Central memory CD8-positive, alpha-beta T cell (primary cell): Measurements from ENCODE around the gene ASCC3.
A peak's percentile ranks its signal among the peaks of the same experiment; 100 is the strongest.

Experiments
- ATAC-seq: fragments of 150-1000 bp; cut with Tn5 transposase; replicated peaks from 2 replicates; pipeline ENCODE4 v1.10.0; 2022; ENCODE audit warnings: mild to moderate bottlenecking, moderate FRiP score, moderate number of reproducible peaks; ENCODE audit not compliant: poor library complexity, severe bottlenecking; ENCODE audit errors: extremely low read depth
- DNase-seq, 2 donors: peaks; one replicate each; pipeline ENCODE4 v3.0.0; 2021; ENCODE audit warnings: low spot score in 2 of 2
- H3K27ac Mint-ChIP-seq: one replicate; pipeline ENCODE4 v1.8.0; 2022; ENCODE audit warnings: low read depth, mild to moderate bottlenecking, moderate library complexity, mixed read lengths
- H3K27me3 Mint-ChIP-seq: one replicate; pipeline ENCODE4 v1.8.0; 2022; ENCODE audit warnings: mixed read lengths
- H3K36me3 Mint-ChIP-seq: one replicate; pipeline ENCODE4 v1.8.0; 2022; ENCODE audit warnings: mild to moderate bottlenecking, moderate library complexity, mixed read lengths; ENCODE audit not compliant: insufficient read depth
- H3K4me1 Mint-ChIP-seq: one replicate; pipeline ENCODE4 v1.8.0; 2022; ENCODE audit warnings: mixed read lengths
- H3K4me3 Mint-ChIP-seq: one replicate; pipeline ENCODE4 v1.8.0; 2022; ENCODE audit warnings: mild to moderate bottlenecking, moderate library complexity, mixed read lengths
- H3K9me3 Mint-ChIP-seq: one replicate; pipeline ENCODE4 v1.8.0; 2022; ENCODE audit warnings: mixed read lengths

The ASCC3 gene

DNA sequence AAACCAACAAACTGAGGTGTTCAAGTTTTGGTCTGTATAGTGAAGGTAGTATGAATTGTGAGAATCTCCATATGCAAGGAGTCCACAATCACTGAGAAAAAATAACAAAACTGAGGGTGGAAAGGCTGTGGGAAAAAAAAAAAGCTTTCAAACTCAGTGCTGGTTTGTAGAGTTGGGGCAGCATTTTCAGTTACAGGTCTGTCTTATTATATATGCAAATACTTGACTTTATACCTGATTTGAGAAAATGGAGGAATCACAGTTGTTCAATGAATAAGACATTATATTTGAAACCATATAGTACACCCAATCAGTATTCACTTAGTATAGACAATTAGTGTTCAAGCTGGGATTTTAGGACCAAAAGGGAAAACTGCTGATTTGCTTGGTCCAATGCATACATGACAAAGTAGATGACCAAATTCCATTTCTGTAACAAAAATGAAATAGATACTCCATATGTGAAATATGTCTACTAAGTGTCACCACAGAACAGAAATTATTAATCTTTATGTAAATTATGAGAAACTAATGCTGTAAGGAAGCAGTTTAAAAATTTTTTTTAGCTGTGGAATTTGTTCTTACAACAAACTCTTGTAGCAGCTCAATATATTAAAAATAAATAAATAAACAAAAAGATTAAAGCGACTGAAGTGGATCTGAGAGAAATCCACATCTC, 187.7 kb downstream of the ASCC3 start:
- no peak overlapping the region for H3K4me3 Mint-ChIP-seq
- DNase-seq: no peak
- no peaks in the 10 kb centered on the region for H3K4me1 Mint-ChIP-seq
- ATAC-seq: no peak
- no peak overlapping the region for H3K27ac Mint-ChIP-seq
- H3K9me3 Mint-ChIP-seq: no peaks in the 10 kb centered on the region
- H3K27me3 Mint-ChIP-seq: no peaks in the 10 kb centered on the region
- H3K36me3 Mint-ChIP-seq: peaks cover 2% of the 10 kb centered on the region

DNA sequence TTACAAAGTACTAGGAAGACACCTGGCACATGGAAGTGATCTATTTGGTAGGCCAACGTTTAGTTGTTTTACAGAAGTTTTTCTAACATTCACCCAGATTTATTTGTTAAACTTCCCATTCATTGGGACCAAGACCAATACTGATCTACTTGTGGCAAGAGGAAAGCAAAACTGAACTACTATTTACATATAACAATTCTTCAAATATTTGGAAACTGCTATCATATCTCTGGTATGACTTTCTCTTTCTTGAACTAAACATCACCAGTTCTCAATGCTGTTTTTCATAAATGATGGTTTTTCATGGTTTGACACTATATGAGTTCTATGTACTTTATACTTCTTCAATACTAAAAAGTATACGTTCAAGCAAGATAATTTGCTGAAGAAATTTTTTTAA, 189.2 kb downstream of the ASCC3 start:
- Mint-ChIP-seq H3K36me3 (peaks cover 4% of the 10 kb centered on the region), H3K4me3 (no peak overlapping the region), H3K9me3 (no peaks in the 10 kb centered on the region), H3K27ac (no peak overlapping the region), H3K27me3 (no peaks in the 10 kb centered on the region), H3K4me1 (no peaks in the 10 kb centered on the region)
- no peak for DNase-seq
- no peak for ATAC-seq

DNA sequence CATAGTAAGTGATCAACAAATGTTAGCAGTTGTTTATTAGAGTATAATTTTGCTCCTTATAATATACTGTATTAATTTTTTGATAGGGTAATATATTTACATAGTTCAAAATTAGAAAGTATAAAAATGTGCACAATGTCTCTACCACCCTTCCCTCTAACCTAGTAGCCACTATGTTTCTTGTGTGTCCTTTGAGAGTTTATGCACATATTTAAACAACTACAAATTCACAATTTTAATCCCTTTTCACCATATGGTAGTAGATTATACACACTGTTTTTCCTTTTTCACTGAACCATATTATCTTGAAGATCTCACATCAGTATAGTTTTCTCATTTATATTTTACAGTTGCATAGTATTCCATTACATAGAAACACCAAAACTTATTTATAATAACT, 194.9 kb downstream of the ASCC3 start:
- Mint-ChIP-seq H3K4me3 (no peak overlapping the region), H3K9me3 (no peaks in the 10 kb centered on the region), H3K27me3 (no peaks in the 10 kb centered on the region), H3K4me1 (no peaks in the 10 kb centered on the region), H3K27ac (peak overlapping the region; percentile 13), H3K36me3 (peaks cover 3% of the 10 kb centered on the region)
- DNase-seq (no peak), ATAC-seq (no peak)

DNA sequence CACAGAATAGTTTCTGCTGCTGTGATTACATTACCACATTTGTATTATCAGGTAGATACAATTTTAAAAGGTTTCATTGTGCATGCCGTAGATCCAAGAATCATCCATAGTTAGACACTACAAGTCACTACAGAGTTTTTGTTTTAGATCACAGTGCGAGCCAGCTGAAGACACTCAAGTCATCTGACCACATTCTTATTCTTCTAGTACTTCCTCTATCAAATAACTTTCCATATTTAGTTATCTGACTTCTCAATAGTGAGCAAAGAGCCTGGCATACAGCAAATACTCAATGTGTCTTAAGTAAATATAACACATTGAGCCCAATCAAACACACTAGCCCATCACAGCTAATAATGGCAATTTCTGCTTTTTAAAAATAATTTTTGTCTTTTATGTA, 195.4 kb downstream of the ASCC3 start:
- Mint-ChIP-seq H3K27me3 (no peaks in the 10 kb centered on the region), H3K4me1 (no peaks in the 10 kb centered on the region), H3K27ac (peak overlapping the region; percentile 13), H3K4me3 (no peak overlapping the region), H3K9me3 (no peaks in the 10 kb centered on the region), H3K36me3 (peaks cover 4% of the 10 kb centered on the region)
- ATAC-seq (no peak), DNase-seq (no peak)

DNA sequence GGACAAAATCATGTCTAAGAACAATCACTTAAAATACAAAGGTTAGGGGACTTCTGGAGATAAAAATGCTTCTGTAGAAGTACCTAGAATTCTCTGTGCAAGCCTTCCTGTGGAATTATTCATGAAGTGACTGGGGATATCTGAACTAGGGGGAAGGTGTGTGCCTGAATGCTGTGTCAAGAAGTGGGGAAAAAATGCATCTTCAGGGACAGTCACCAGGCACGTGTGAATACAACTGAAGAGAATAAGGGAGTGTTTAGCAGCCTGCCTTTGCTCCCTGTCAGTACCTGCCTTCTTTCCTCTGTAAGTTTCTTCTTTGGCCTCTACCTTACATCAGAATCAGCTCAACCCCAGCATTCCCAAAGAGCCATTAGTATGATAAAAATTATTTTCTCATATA, 201.0 kb downstream of the ASCC3 start:
- no peak for DNase-seq

DNA sequence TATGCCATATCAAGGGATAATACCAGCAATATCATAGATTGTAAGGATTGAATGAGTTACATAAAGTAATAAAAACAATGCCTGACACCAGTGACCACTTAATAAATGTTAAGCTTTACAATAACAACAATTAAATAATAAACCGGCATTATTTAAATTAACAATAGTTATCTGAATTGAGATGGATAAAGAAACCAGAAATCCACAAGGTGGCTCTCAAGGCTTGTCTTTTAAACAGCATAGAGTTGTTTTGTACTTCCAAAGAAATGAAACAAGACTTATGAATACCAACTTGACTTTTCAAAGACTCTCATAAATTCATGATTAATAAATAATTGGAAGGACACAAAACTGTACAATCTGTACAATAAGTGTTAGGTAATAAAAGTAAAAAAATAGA, 203.1 kb downstream of the ASCC3 start:
- ATAC-seq (no peak), DNase-seq (no peak)
- Mint-ChIP-seq H3K36me3 (peaks cover 6% of the 10 kb centered on the region), H3K9me3 (no peaks in the 10 kb centered on the region), H3K4me1 (no peaks in the 10 kb centered on the region), H3K27me3 (no peaks in the 10 kb centered on the region), H3K4me3 (no peak overlapping the region), H3K27ac (no peak overlapping the region)

More for the DNA sequence above, 201.0 kb downstream of the ASCC3 start:
- no peaks in the 10 kb centered on the region for H3K27me3 Mint-ChIP-seq
- H3K9me3 Mint-ChIP-seq: no peaks in the 10 kb centered on the region
- H3K4me1 Mint-ChIP-seq: no peaks in the 10 kb centered on the region
- peaks cover 6% of the 10 kb centered on the region for H3K36me3 Mint-ChIP-seq
- ATAC-seq: no peak
- no peak overlapping the region for H3K4me3 Mint-ChIP-seq
- no peak overlapping the region for H3K27ac Mint-ChIP-seq

DNA sequence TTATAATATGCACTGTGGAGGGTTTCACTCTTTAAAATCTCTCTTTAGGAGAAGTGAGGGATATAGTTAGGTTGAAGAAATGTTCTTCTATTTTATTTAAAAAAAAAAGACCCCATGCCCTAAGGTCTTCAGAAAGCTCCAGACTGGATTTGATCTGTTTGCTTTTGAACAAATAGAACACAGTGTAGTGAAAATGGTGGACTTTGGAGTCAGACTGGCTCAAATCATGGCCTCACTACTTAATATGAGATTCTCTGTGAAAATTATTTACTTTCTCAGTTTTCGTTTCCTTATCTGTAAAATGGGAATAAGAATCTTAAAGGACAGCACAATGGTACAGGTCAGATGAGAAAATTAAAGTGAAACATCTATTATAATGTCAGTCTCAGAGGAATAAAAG, 203.9 kb downstream of the ASCC3 start:
- no peak overlapping the region for H3K4me3 Mint-ChIP-seq
- peaks cover 4% of the 10 kb centered on the region for H3K36me3 Mint-ChIP-seq
- ATAC-seq (no peak), DNase-seq (no peak)
- H3K9me3 Mint-ChIP-seq: no peaks in the 10 kb centered on the region
- H3K27me3 Mint-ChIP-seq: no peaks in the 10 kb centered on the region
- no peak overlapping the region for H3K27ac Mint-ChIP-seq
- H3K4me1 Mint-ChIP-seq: no peaks in the 10 kb centered on the region

DNA sequence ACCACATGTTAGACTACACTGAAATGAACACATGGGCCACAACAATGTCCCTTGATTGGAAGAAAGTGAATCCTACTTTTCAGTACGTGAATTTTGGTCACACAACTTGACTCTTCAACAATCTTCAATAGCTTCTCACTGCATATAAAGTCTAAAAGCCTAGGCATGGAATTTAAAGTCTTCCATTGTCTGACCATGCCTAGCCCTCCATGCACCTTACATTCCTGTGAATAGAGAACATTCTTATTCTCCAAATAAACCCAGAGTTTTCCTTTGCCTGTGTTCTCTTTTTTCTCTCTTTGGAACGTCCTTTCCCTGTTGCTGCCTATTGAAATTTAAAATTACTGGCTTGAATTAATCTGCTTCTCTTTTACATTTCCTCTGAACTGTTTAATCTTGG, 207.5 kb downstream of the ASCC3 start:
- Mint-ChIP-seq H3K27me3 (no peaks in the 10 kb centered on the region), H3K4me3 (no peak overlapping the region), H3K27ac (no peak overlapping the region), H3K9me3 (no peaks in the 10 kb centered on the region), H3K4me1 (no peaks in the 10 kb centered on the region), H3K36me3 (no peaks in the 10 kb centered on the region)
- DNase-seq (no peak), ATAC-seq (no peak)

DNA sequence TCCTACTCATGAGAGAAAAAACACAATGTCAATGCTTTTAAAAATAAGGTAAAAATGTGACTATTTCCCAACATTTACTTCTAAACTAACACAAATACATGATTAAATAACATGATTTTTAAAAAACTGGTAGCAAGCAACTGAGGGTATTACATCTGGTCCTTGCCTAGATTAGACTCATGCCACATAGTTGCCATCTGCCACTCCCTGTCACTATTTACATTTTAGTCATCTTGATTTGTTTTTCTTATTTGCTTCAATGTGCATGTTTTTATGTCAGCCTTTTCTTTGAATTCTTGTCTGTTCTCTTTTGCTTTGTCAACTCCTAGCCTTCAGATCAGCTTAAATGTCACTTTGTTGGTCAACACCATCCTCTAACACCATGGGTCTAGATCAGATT, 209.4 kb downstream of the ASCC3 start:
- Mint-ChIP-seq H3K4me3 (no peak overlapping the region), H3K4me1 (no peaks in the 10 kb centered on the region), H3K36me3 (peaks cover 2% of the 10 kb centered on the region), H3K9me3 (no peaks in the 10 kb centered on the region), H3K27ac (no peak overlapping the region), H3K27me3 (no peaks in the 10 kb centered on the region)
- DNase-seq: no peak
- no peak for ATAC-seq

DNA sequence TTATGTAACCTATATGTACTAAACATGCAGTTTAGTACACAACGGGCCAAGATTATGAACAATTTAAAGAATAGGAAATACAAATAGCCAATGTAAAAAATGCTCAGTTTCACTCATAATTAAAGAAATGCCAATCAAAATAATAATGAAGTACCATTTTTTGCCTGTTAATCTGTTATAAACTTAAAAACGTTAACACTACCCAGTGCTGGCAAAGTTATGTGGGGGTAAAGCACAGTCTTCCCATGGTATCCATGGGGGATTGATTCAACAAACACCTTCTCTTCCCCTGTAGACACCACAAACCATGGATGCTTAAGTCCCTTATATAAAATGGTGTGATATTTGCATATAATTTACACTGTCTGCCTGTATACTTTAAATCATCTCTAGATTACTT, 211.1 kb downstream of the ASCC3 start:
- Mint-ChIP-seq H3K9me3 (no peaks in the 10 kb centered on the region), H3K27me3 (no peaks in the 10 kb centered on the region), H3K36me3 (peaks cover 2% of the 10 kb centered on the region), H3K27ac (no peak overlapping the region), H3K4me1 (peaks cover 2% of the 10 kb centered on the region), H3K4me3 (no peak overlapping the region)
- DNase-seq: no peak
- ATAC-seq: no peak

DNA sequence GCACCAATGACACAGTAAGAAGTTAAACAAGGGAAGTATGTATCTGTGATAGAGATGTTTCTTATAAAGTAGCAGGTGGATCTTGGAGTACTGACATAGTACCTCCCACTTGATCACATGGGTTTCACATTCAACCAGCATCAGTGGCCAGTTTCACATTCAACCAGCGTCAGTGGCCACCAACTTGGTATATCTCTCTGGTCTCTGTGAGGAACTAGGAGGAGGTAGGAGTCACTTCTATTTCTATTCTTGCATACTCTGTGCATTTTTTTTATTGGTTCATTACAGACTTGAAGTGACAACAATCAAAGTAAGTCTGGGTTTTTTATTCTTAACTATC, 216.1 kb downstream of the ASCC3 start:
- ATAC-seq (no peak), DNase-seq (no peak)
- Mint-ChIP-seq H3K4me3 (no peak overlapping the region), H3K36me3 (peaks cover 4% of the 10 kb centered on the region), H3K4me1 (peaks cover 12% of the 10 kb centered on the region), H3K9me3 (no peaks in the 10 kb centered on the region), H3K27me3 (no peaks in the 10 kb centered on the region), H3K27ac (peak overlapping the region; percentile 15)

DNA sequence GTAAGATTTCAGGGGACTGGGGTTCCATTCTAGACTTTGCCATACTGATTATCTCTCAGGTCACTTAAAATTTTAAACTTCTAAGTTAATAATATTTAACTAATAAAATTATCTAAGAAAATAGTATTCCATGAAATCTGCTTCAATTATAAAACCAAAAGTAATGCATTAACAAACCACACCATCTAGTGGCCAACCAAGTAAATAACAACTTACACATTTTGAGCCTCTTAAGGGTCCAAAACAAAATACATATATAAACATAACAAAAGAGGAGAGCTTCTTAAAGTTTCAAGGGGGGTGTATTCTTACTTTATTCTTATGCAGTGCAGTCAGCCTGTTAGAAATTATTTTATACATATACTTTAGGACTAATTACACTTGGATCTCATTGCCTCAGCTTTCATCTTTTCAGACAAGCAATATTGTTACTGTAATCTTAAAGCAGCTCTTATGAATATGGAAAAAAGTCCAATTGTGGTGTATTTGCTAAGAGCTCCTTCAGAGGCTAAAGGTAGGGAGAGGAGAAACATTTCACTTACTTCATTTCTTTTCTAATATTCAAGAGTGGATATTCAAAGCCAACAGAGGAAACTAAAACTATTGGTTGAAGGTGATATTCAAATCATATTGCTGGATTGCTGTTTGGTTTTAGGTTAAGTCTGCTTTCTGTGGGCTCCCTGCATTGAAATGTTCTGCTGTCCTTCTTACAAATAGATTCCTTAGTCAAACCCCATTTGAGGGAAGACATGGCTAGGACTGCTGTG, 216.7 kb downstream of the ASCC3 start:
- peaks cover 12% of the 10 kb centered on the region for H3K4me1 Mint-ChIP-seq

DNA sequence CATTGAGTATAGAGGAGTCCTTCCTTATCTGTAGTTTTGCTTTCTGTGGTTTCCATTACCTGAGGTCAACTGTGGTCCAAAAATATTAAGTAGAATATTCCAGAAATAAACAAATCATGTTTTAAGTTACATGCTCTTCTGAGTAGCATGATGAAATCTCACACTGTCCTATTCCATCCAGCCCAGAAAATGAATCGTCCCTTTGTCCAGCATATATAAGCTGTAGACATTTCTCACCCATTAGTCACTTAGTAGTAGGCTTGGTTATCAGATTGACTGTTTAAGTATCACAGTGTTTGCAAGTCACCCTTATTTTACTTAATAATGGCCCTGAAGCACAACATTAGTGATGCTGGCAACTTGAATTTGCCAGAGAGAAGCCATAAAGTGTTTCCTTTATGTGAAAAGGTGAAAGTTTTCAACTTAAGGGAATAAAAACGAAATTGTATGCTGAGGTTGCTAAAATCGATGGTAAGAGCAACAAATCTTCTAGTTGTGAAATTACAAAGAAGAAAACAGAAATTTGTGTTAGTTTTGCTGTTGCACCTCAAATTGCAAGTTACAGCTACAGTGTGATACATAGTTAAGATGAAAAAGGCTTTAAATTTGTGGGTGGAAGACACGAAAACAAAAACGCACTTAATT, 217.8 kb downstream of the ASCC3 start:
- H3K4me3 Mint-ChIP-seq: no peak overlapping the region
- no peaks in the 10 kb centered on the region for H3K9me3 Mint-ChIP-seq
- H3K36me3 Mint-ChIP-seq: peaks cover 4% of the 10 kb centered on the region
- peaks cover 12% of the 10 kb centered on the region for H3K4me1 Mint-ChIP-seq
- ATAC-seq: no peak
- no peak for DNase-seq
- H3K27me3 Mint-ChIP-seq: no peaks in the 10 kb centered on the region
- H3K27ac Mint-ChIP-seq: no peak overlapping the region

More for the DNA sequence above, 216.7 kb downstream of the ASCC3 start:
- ATAC-seq (no peak), DNase-seq (no peak)
- Mint-ChIP-seq H3K9me3 (no peaks in the 10 kb centered on the region), H3K27ac (peak overlapping the region; percentile 15), H3K36me3 (peaks cover 4% of the 10 kb centered on the region), H3K4me3 (no peak overlapping the region), H3K27me3 (no peaks in the 10 kb centered on the region)
